Vagina (tissue), 2 donors: Measurements from ENCODE around the gene SYNE1. TPM values are rescaled to one million over a fixed set of nuclear protein-coding genes. Genes with fewer than 3 reads are reported as not detected.

ENCODE experiments used
- DNase-seq, 2 donors: peaks; one replicate each; pipeline ENCODE4 v3.0.0-alpha.2; 2017; ENCODE audit errors: extremely low spot score in 2 of 2
- H3K27ac ChIP-seq: fragments of 200-600 bp; sonication (generic); one replicate; pipeline ENCODE4 v1.5.1; 2019
- H3K27me3 ChIP-seq: fragments of 200-600 bp; sonication (generic); one replicate; pipeline ENCODE4 v1.5.1; 2019
- H3K36me3 ChIP-seq, 2 donors: fragments of 200-600 bp; sonication (generic); one replicate each; pipeline ENCODE4 v1.5.1; 2017 to 2019
- H3K4me1 ChIP-seq: fragments of 200-600 bp; sonication (generic); one replicate; pipeline ENCODE4 v1.5.1; 2019
- H3K4me3 ChIP-seq, 2 donors: fragments of 200-600 bp; sonication (generic); 1 replicate in 1 of 2; 2 replicates in 1 of 2; pipeline ENCODE4 v1.5.1; 2016 to 2019
- H3K9me3 ChIP-seq: fragments of 200-600 bp; sonication (generic); one replicate; pipeline ENCODE4 v1.5.1; 2019
- POLR2A ChIP-seq, 2 donors: fragments of 450-650 bp; IDR thresholded peaks; one replicate each; pipeline ENCODE4 v1.6.1; 2017; ENCODE audit warnings: antibody characterized with exemption in 2 of 2, mild to moderate bottlenecking in 2 of 2, moderate library complexity in 2 of 2
- POLR2AphosphoS5 ChIP-seq, 2 donors: sonication (generic); formaldehyde crosslinking; IDR thresholded peaks; one replicate each; pipeline ENCODE4 v1.9.0; 2017; ENCODE audit warnings: antibody characterized with exemption in 2 of 2, mild to moderate bottlenecking in 2 of 2, low read depth in 1 of 2; ENCODE audit not compliant: insufficient read depth in 1 of 2
- intact Hi-C: fragments of 100-400 bp; cut with DNase I; formaldehyde crosslinking; loops from one replicate; pipeline ENCODE4 v1.15.1; 2023
- total RNA-seq: library from RNA; depleted of rRNA; stranded (reverse); fragments of >200 nt; gene quantifications from one replicate; pipeline ENCODE4 v1.2.3, GENCODE V29; 2016
- TF ChIP-seq, protein P1 (sequence below), 3 experiments: fragments of 450-650 bp in 2 of 3; fragments of 200-600 bp in 1 of 3; sonication (generic) in 1 of 3; IDR thresholded peaks; one replicate each; pipeline ENCODE4 v1.5.1; 2017 to 2019; ENCODE audit warnings: antibody characterized with exemption in 3 of 3, mild to moderate bottlenecking in 2 of 3, moderate library complexity in 2 of 3

The SYNE1 gene
- total RNA-seq, 1 donor from 2014 or later, result 81.5 TPM

DNA sequence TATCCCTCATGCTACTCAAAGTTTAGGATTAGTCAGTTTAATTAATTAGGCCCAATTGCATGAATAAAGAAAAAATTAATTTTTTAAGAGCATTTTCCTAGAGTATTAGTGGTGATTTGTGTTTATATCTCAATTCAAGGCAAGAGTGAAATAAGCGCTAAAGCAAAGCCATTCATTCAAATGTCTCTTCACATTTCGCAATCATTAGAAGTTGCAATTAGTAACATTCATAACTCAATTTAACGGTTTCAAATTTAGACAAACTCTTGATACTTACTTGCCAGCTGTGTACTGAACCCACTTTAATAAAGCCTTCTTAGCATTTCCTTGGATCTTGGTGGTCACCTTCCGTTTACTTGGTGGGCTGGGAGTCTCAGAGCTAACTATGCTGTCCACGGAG is 127.2 kb downstream of the SYNE1 start:
- intact Hi-C loops, result no loop called here
- no peak overlapping the region for H3K4me3 ChIP-seq
- H3K9me3 ChIP-seq, result no peaks in the 10 kb centered on the region
- TF ChIP-seq POLR2AphosphoS5 (IDR thresholded peaks at IDR 0.05; ENCODE audit: insufficient read depth in 1 of 2, low read depth in 1 of 2) (no peak), POLR2A (IDR thresholded peaks at IDR 0.05) (no peak)
- TF ChIP-seq, protein P1, sequence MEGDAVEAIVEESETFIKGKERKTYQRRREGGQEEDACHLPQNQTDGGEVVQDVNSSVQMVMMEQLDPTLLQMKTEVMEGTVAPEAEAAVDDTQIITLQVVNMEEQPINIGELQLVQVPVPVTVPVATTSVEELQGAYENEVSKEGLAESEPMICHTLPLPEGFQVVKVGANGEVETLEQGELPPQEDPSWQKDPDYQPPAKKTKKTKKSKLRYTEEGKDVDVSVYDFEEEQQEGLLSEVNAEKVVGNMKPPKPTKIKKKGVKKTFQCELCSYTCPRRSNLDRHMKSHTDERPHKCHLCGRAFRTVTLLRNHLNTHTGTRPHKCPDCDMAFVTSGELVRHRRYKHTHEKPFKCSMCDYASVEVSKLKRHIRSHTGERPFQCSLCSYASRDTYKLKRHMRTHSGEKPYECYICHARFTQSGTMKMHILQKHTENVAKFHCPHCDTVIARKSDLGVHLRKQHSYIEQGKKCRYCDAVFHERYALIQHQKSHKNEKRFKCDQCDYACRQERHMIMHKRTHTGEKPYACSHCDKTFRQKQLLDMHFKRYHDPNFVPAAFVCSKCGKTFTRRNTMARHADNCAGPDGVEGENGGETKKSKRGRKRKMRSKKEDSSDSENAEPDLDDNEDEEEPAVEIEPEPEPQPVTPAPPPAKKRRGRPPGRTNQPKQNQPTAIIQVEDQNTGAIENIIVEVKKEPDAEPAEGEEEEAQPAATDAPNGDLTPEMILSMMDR (IDR thresholded peaks at IDR 0.05), result no peak
- no peak for DNase-seq
- no peaks in the 10 kb centered on the region for H3K36me3 ChIP-seq
- H3K4me1 ChIP-seq, result no peaks in the 10 kb centered on the region
- H3K27me3 ChIP-seq, result no peaks in the 10 kb centered on the region
- H3K27ac ChIP-seq, result no peak overlapping the region

DNA sequence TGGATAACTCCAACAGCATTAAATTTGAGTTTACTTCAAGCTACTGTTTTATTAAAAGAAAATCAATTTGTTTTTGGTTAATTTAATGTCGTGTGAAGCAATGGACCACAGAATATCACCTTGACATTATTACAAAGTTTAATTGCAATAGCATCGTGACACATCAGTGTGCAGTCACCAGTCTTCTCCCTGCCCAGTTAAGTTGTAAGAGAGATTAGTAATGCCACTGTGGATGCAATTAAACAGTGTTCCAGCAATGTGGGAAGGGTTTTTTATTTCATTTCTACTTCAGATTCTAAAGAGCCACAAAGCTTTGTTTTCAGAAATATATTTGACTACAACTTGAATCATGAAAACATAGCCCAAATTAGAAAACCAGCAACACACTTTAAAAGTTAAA is 128.7 kb downstream of the SYNE1 start:
- intact Hi-C loops, result no loop called here
- no peak for DNase-seq
- Histone ChIP-seq H3K4me1 (no peaks in the 10 kb centered on the region), H3K27ac (no peak overlapping the region), H3K4me3 (no peak overlapping the region), H3K9me3 (no peaks in the 10 kb centered on the region), H3K36me3 (no peaks in the 10 kb centered on the region), H3K27me3 (no peaks in the 10 kb centered on the region)
- TF ChIP-seq POLR2A (IDR thresholded peaks at IDR 0.05) (no peak), POLR2AphosphoS5 (IDR thresholded peaks at IDR 0.05; ENCODE audit: insufficient read depth in 1 of 2, low read depth in 1 of 2) (no peak)
- TF ChIP-seq, protein P1 (IDR thresholded peaks at IDR 0.05), result no peak

DNA sequence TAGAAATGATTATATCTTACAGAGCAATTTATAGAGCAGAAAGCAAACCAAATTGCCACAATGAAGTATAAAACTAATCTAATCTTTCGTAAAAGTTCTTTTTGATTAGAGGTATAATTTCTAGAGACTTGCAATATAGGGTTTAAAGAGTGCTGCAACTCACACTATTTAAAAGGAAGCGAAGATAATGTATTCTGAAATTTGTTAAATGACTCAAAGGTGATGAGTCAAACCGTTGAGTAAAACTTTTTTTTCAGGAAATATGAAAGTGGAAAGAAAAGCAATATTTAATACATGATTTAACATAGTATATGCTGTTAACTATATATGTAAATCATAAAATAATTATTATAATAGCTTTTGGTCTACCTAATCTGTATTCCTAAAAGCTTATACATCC is 133.6 kb downstream of the SYNE1 start:
- intact Hi-C loops, result no loop called here

DNA sequence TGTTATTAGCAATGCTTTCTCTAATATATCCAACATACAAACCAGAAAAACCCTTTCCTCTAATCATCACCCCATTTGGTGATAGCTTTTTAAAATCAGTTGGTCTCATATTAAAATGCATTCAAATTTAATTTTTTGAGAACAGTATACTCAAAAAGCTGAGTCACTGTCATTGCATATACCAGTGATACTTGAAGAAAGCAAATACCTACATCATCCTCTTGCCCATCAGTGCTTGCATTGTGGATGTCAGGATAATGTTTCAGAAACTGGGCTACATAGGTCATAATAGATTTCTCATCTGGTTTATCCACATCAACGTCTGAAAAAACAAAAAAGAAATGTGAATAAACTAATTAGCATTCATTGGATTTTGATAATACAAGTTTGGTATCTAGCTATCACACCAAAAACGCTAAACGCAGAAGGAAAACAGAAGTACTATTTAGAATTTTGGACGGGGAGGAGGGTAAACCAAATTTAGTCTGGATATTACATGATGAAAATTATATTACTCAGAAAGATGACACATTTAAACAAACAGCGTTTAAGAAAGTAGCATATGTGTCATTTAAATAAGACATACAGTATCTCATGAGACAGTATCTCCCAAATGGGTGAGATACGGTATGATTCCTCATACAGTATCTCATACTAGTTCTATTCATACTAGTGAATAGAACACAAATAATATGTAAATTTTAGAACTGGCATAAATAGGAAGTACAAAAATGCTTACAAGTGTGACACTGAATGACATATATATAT is 134.6 kb downstream of the SYNE1 start:
- TF ChIP-seq, protein P1 (IDR thresholded peaks at IDR 0.05), result no peak
- no peak overlapping the region for H3K4me3 ChIP-seq
- H3K4me1 ChIP-seq, result no peaks in the 10 kb centered on the region
- H3K9me3 ChIP-seq, result no peaks in the 10 kb centered on the region
- no peaks in the 10 kb centered on the region for H3K27me3 ChIP-seq
- no peak for DNase-seq
- no peak overlapping the region for H3K27ac ChIP-seq
- H3K36me3 ChIP-seq, result no peaks in the 10 kb centered on the region
- intact Hi-C loops, result no loop called here

More for the DNA sequence above, 133.6 kb downstream of the SYNE1 start:
- Histone ChIP-seq H3K27ac (no peak overlapping the region), H3K27me3 (no peaks in the 10 kb centered on the region), H3K4me3 (no peak overlapping the region), H3K9me3 (no peaks in the 10 kb centered on the region), H3K4me1 (no peaks in the 10 kb centered on the region), H3K36me3 (no peaks in the 10 kb centered on the region)
- TF ChIP-seq, protein P1 (IDR thresholded peaks at IDR 0.05), result no peak
- TF ChIP-seq POLR2A (IDR thresholded peaks at IDR 0.05) (no peak), POLR2AphosphoS5 (IDR thresholded peaks at IDR 0.05; ENCODE audit: insufficient read depth in 1 of 2, low read depth in 1 of 2) (no peak)
- no peak for DNase-seq

DNA sequence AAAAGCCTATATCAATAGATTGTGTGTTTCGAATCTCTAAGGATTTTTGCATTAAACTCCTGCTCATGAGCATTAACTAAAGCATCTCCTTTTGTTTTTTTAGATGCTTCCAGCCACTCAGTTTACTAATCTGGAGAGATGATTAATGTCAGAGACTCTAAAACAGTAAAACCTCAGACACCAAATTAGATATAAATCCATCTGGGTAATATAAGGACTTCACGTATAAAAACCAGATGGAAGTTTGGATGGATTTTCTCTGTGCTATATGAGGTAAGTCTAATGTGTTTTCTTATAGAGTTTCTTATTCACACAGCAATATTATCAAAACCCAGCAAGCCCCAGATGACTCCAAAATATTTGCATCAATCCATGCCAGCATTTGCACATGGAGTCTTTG is 137.2 kb downstream of the SYNE1 start:
- DNase-seq, result no peak
- no peak overlapping the region for H3K4me3 ChIP-seq
- intact Hi-C loops, result no loop called here
- no peaks in the 10 kb centered on the region for H3K27me3 ChIP-seq
- TF ChIP-seq, protein P1 (IDR thresholded peaks at IDR 0.05), result no peak
- TF ChIP-seq POLR2AphosphoS5 (IDR thresholded peaks at IDR 0.05; ENCODE audit: insufficient read depth in 1 of 2, low read depth in 1 of 2), result no peak
- TF ChIP-seq POLR2A (IDR thresholded peaks at IDR 0.05), result no peak
- H3K4me1 ChIP-seq, result no peaks in the 10 kb centered on the region
- H3K27ac ChIP-seq, result no peak overlapping the region
- no peaks in the 10 kb centered on the region for H3K9me3 ChIP-seq
- H3K36me3 ChIP-seq, result no peaks in the 10 kb centered on the region
